SIG-M5 treated with dmso at 0.1 percent for 504 hours (cell line): ENCODE results near the gene TNFSF9.
"Not testable (repeated sequence)": the region's sequence is repeated elsewhere in the genome, so short reads cannot be mapped to it uniquely, and the experiment has no call there.

Source experiments
- DNase-seq: peaks from one replicate; lab custom pipeline; 2025; ENCODE audit not compliant: unreplicated experiment; lab: John Stamatoyannopoulos, UW

The TNFSF9 gene

DNA sequence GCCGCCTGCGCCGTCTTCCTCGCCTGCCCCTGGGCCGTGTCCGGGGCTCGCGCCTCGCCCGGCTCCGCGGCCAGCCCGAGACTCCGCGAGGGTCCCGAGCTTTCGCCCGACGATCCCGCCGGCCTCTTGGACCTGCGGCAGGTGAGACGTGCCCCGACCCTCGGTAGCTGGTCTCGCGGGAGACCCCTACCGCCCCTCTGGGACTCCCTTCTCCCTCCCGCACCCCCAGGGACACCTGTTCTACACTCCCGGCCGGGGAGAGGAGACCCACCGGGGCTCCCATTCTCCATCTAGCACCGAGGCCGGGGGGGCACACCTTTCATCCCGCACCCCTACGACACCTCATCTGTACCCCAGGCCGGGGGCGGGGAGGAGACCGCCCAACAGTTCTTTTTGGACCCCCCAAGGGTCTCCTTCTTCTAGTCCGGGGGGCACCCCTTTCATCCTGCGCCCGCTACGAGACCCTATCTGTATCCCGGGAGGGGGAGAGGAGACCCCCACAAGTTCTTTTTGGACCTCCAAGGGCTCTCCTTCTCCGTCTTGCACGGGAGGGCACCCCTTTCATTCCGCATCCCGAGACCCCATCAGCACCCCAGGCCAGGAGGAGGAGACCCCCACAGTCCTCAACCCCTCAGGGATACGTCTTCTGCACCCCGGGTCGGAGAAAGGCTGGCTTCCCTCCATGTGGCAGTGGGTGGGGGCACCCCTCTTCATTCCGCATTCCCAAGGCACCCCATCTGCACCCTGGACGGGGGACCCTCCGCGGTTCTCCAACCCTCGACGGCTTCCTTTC is 533 bp downstream of the TNFSF9 start:
- no peak for DNase-seq

- peak; percentile 22 for DNase-seq
These were observed 1.1 kb downstream of the TNFSF9 start for GRCh38 chr19:6531956-6532243.

GRCh38 chr19:6532244-6532999 is 1.6 kb downstream of the TNFSF9 start:
- DNase-seq, result peak; percentile 89

GRCh38 chr19:6533000-6533328 is 2.1 kb downstream of the TNFSF9 start:
- no peak for DNase-seq

DNA sequence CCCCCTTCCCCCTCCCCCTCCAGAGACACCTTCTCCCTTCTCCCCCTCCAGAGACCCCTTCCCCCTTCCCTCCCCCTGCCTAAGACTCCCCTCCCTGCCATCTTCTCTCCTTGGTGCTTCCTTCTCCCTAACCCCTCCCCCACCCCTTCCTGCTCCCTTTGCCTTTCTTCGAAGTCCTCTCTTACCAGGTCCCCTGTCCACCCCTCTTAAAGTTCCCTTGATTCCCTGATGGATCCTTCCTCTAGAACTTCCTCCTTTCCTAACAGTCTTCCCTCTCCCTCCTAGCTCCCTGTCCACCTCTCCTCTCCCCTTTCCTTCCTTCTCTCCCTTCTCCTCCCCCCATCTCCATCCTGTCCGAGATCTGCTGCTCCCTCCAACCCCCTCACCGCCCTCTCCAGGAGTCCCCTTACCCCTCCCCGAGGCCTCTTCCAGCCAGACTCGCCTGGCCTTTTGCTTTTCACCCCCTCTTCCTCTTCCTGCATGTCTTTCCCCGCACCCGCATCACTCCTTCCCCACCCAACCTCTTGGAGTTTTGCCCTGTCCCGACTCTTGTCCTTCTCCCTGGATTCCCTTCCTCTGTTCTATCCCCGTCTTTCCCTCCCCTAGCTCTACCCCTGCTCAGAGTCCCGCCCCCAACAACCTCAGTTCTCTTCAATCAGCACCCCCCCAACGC is 3.1 kb downstream of the TNFSF9 start:
- DNase-seq, result no peak

- DNase-seq, result no peak
These were observed 3.7 kb downstream of the TNFSF9 start for GRCh38 chr19:6534451-6535093.

- DNase-seq, result no peak
These were observed 4.8 kb downstream of the TNFSF9 start for GRCh38 chr19:6535558-6536137.

- DNase-seq, result no peak
These were observed 8.7 kb downstream of the TNFSF9 start for GRCh38 chr19:6539514-6539913.

GRCh38 chr19:6540918-6541689 is 10.3 kb downstream of the TNFSF9 start:
- no peak for DNase-seq

DNA sequence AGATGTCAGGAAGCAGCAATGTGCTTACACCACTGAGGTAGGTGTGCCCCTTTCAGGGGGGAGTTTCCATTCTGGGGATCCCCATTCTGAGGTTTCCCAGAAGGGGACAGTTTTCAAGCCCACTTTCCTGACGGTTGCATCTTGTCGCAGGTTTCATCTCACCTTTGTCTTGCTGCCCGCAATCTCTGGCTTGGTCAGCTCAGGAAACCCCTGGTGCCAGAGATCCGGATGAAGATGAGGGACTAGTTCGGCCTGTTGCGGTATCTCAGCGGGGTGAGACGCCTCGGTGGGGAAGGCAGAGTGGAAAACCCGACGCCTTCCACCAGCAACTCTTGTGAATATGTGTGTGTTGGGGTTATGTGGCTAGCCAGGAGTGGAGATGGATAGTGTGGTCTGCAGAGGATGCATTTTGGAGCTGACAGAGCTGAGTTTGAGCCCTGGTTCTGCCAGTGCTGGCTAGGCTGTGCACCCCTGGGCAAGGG is 13.1 kb downstream of the TNFSF9 start:
- no peak for DNase-seq

GRCh38 chr19:6550679-6551078 is 19.9 kb downstream of the TNFSF9 start:
- DNase-seq, result peak; percentile 51

- no peak for DNase-seq
These were observed 20.3 kb downstream of the TNFSF9 start for GRCh38 chr19:6551091-6551490.

DNA sequence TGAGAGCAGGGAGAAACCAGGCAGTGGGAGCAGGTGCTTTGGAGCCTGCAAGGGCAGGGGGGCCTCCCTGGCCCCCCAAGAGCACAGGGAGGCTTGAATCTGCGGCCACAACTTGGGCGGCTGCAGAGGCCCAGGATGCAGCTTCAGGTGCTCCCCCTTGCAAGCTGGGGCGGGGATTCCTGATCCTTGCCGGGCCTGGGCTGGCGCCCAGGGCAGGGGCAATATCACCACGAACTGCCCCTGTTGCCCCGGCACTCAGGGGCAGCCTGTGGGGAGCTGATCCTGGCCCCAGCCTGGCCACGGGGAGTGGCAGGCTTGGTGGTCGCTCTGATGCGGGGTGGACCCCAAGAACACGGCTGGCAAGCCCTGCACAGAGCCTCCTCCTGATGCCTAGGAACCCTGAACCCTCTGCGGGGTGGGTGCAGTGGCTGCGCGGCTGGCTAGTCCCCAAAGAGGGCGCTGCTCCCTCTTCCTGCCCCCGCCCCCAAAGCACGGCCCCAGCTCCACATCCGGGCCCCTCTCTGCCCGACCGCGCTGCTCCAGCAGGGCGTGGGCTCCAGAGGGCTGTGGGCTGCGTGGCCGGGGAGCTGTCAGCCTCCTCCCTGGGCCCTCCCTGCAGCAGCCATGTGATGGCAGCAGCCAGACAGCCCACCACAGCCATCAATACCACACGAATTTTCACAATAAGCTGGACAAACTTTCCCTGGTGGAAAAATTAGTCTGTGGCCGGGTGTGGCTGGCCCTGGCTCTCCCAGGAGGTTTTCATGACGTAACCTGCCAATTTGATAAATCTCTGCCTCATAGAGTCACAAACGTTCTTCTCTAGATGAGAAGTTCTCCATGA is 21.0 kb downstream of the TNFSF9 start:
- peak; percentile 66 for DNase-seq

- no peak for DNase-seq
These were observed 25.2 kb downstream of the TNFSF9 start for GRCh38 chr19:6556043-6556449.

DNA sequence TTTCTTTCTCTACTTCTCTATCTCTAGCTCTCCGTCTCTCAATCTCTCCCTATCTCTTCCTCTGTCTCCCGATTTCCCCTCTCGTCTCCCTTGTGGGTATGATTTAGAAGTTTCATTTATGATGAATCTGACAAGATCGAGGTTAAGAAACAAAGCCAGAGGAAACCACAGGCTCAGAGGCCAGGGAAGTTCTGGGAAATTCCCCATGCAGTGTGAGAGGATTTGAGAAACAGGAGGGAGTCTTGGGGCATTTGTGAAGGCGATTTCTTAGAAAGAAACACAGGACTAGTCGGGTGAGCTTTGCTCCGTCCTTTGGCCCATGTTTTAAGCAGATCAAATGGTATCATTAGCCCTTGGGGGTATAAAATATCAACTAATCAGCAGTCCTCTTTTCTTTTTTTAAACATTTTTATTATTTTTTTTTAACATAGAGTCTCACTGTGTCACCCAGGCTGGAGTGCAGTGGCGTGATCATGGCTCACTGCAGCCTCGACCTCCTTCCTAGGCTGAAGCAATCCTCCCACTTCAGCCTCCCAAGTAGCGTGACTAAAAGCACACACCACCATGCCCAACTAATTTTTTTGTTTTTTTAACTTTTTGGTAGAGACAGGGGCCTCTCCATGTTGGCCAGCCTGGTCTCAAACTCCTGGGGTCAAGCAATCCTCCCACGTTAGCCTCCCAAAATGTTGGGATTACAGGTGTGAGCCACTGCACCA is 25.8 kb downstream of the TNFSF9 start:
- no peak for DNase-seq

GRCh38 chr19:6562437-6562836 is 31.6 kb downstream of the TNFSF9 start:
- not testable (repeated sequence) for DNase-seq

DNA sequence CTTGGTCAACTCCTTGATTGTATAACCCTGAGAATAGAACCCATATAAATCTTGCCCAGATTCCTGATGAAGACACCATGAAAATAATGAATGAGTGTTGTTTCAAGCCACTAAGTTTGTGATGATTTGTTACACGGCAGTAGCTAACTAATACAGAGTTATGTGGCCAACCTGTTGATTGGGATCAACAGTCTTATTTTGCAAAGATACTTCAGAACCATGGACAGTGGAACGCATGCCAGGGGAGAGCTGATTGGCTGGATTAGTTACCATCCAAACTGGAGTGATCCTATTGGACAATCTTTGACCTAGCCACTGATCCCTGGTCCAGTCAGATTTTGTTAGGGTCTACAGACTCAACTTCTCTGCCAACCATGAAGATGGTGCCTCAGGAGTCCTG is 33.6 kb downstream of the TNFSF9 start:
- DNase-seq, result peak; percentile 20

DNA sequence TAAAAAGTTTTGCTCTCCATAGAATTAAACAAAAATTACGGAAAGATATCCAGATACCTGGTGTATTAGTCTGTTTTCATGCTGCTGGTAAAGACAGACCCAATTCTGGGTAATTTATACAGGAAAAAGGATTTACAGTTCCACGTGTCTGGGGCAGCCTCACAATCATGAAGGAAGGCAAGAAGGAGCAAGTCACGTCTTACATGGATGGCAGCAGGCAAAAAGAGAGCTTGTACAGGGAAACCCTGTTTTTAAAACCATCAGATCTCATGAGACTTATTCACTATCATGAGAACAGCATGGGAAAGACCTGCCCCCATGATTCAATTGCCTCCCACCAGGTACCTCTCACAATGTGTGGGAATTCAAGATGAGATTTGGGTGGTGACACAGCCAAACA is 35.9 kb downstream of the TNFSF9 start:
- not testable (repeated sequence) for DNase-seq

DNA sequence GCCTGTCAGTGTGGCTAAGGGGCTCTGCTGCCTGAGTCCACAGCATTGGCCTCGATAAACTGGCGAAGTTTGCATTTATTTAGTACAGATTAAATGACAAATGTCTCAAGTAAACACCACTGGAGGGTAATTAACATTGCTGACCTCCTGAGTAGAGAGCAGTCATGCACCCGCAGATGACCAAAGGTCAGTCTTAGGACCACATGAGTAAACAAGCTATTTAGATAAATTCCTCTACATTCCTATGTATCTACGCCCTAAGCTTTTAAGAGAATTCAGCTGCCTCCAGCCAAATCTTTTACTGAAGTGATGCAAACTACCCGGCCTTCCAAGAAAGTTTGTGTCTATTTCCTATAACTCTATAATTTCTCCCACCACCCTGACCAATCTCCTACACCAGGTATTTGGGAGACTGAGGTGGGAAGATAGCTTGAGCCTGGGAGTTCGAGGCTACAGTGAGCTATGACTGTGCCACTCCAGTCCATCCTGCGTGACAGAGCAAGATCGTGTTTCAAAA is 37.2 kb downstream of the TNFSF9 start:
- no peak for DNase-seq
